GM23248 (cell line): Measurements from ENCODE around the gene SRF.

ENCODE experiments used
- EZH2 ChIP-seq: fragments of 200-600 bp; sonication (generic); IDR thresholded peaks from 2 replicates; pipeline ENCODE4 v1.6.1; 2018; ENCODE audit warnings: antibody characterized with exemption, mild to moderate bottlenecking; ENCODE audit not compliant: insufficient read depth, poor library complexity, severe bottlenecking
- EZH2phosphoT487 ChIP-seq: fragments of 200-600 bp; sonication (generic); IDR thresholded peaks from 2 replicates; pipeline ENCODE4 v1.6.1; 2018; ENCODE audit warnings: antibody characterized with exemption, moderate library complexity, mild to moderate bottlenecking, low read depth; ENCODE audit not compliant: insufficient read depth

DNA sequence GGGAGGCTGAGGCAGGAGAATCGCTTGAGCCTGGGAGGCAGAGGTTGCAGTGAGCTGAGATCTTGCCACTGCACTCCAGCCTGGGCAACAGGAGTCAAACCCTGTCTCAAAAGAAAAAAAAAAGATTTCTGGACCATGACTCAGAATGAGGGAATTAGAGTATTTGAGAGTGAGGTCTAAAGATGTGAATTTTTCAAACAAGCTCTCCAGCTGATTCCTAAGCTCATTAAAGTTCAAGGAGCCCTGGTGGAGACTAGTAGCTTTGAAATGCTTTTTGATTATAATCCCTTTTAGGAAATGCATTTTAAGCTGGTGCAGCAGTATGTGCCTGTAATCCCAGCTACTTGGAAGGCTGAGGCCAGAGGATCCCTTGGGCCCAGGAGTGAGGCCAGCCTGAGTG is 21.8 kb upstream of the SRF start:
- TF ChIP-seq EZH2 (no peak), EZH2phosphoT487 (no peak)
